H9 (cell line): Measurements from ENCODE around the gene RNF214. TPM values are rescaled to one million over a fixed set of nuclear protein-coding genes. Genes with fewer than 3 reads are reported as not detected.

ENCODE experiments used
- DNase-seq: peaks from one replicate; pipeline ENCODE4 v3.0.0-alpha.2; 2017
- H2AFZ ChIP-seq: one replicate; pipeline ENCODE4 v1.6.1; 2013; ENCODE audit warnings: mild to moderate bottlenecking, low read length, control low read depth, moderate library complexity
- H2AK5ac ChIP-seq: 2 replicates; pipeline ENCODE4 v1.6.1; 2013; ENCODE audit warnings: low read length, control low read depth, mixed read lengths; ENCODE audit not compliant: insufficient read length
- H2BK120ac ChIP-seq: one replicate; pipeline ENCODE4 v1.6.1; 2013; ENCODE audit warnings: low read depth, mild to moderate bottlenecking, low read length, control low read depth, inconsistent platforms; ENCODE audit not compliant: poor library complexity, severe bottlenecking
- H2BK12ac ChIP-seq: 2 replicates; pipeline ENCODE4 v1.6.1; 2013; ENCODE audit warnings: low read length, control low read depth, mixed read lengths, low read depth; ENCODE audit not compliant: insufficient read length
- H2BK15ac ChIP-seq: 2 replicates; pipeline ENCODE4 v1.6.1; 2013; ENCODE audit warnings: low read depth, low read length, control low read depth
- H2BK20ac ChIP-seq: one replicate; pipeline ENCODE4 v1.6.1; 2013; ENCODE audit warnings: low read depth, mild to moderate bottlenecking, low read length, control low read depth, inconsistent platforms; ENCODE audit not compliant: poor library complexity, severe bottlenecking
- H2BK5ac ChIP-seq: 2 replicates; pipeline ENCODE4 v1.6.1; 2013; ENCODE audit warnings: low read length, control low read depth, mixed read lengths; ENCODE audit not compliant: insufficient read length
- H3K14ac ChIP-seq: 2 replicates; pipeline ENCODE4 v1.6.1; 2013; ENCODE audit warnings: low read length, control low read depth; ENCODE audit not compliant: insufficient read depth
- H3K18ac ChIP-seq: 2 replicates; pipeline ENCODE4 v1.6.1; 2013; ENCODE audit warnings: low read depth, mild to moderate bottlenecking, mixed read lengths, low read length, control low read depth; ENCODE audit not compliant: insufficient read length
- H3K23ac ChIP-seq: 2 replicates; pipeline ENCODE4 v1.6.1; 2013; ENCODE audit warnings: low read length, control low read depth, mixed read lengths, low read depth; ENCODE audit not compliant: insufficient read length
- H3K23me2 ChIP-seq: 2 replicates; pipeline ENCODE4 v1.6.1; 2013; ENCODE audit warnings: low read depth, mild to moderate bottlenecking, mixed read lengths, low read length, control low read depth; ENCODE audit not compliant: insufficient read length, poor library complexity, severe bottlenecking
- H3K27ac ChIP-seq: 2 replicates; pipeline ENCODE4 v1.5.1; 2013; ENCODE audit warnings: low read length, control low read depth, mixed read lengths, low read depth; ENCODE audit not compliant: insufficient read length
- H3K27me3 ChIP-seq: 2 replicates; pipeline ENCODE4 v1.6.1; 2013; ENCODE audit warnings: low read length, control low read depth, inconsistent platforms; ENCODE audit not compliant: insufficient read depth
- H3K4ac ChIP-seq: 2 replicates; pipeline ENCODE4 v1.6.1; 2013; ENCODE audit warnings: low read depth, mild to moderate bottlenecking, control low read depth, inconsistent platforms, low read length, moderate library complexity
- H3K4me1 ChIP-seq: 2 replicates; pipeline ENCODE4 v1.6.1; 2013; ENCODE audit warnings: low read length, control low read depth, inconsistent platforms; ENCODE audit not compliant: insufficient read depth
- H3K4me2 ChIP-seq: 2 replicates; pipeline ENCODE4 v1.6.1; 2013; ENCODE audit warnings: low read length, control low read depth, mixed read lengths; ENCODE audit not compliant: insufficient read length, insufficient read depth
- H3K56ac ChIP-seq: 2 replicates; pipeline ENCODE4 v1.6.1; 2013; ENCODE audit warnings: low read depth, mild to moderate bottlenecking, mixed read lengths, low read length, control low read depth; ENCODE audit not compliant: insufficient read length
- H3K79me1 ChIP-seq: 2 replicates; pipeline ENCODE4 v1.6.1; 2013; ENCODE audit warnings: low read depth, mild to moderate bottlenecking, moderate library complexity, low read length, control low read depth, inconsistent platforms; ENCODE audit not compliant: insufficient read depth, poor library complexity, severe bottlenecking
- H3K79me2 ChIP-seq: 2 replicates; pipeline ENCODE4 v1.6.1; 2013; ENCODE audit warnings: low read length, control low read depth, inconsistent platforms; ENCODE audit not compliant: insufficient read depth
- H3K9ac ChIP-seq: 2 replicates; pipeline ENCODE4 v1.6.1; 2013; ENCODE audit warnings: low read length, control low read depth, mixed read lengths; ENCODE audit not compliant: insufficient read length; ENCODE audit errors: extremely low read depth
- H3K9me3 ChIP-seq: one replicate; pipeline ENCODE4 v1.6.1; 2013; ENCODE audit warnings: low read depth, low read length, inconsistent platforms; ENCODE audit not compliant: control insufficient read depth
- H3T11ph ChIP-seq: one replicate; pipeline ENCODE4 v1.6.1; 2013; ENCODE audit warnings: mild to moderate bottlenecking, low read length, control low read depth, inconsistent platforms
- H4K20me1 ChIP-seq: one replicate; pipeline ENCODE4 v1.6.1; 2013; ENCODE audit not compliant: control insufficient read depth, insufficient read length, insufficient read depth
- H4K5ac ChIP-seq: 2 replicates; pipeline ENCODE4 v1.6.1; 2013; ENCODE audit warnings: low read depth, mild to moderate bottlenecking, mixed read lengths, low read length, control low read depth; ENCODE audit not compliant: insufficient read length
- H4K8ac ChIP-seq: replicated peaks from 2 replicates; pipeline ENCODE4 v1.6.1; 2013; ENCODE audit warnings: low read length, control low read depth, mixed read lengths, low read depth; ENCODE audit not compliant: insufficient read length
- H4K91ac ChIP-seq: 2 replicates; pipeline ENCODE4 v1.6.1; 2013; ENCODE audit warnings: low read depth, mild to moderate bottlenecking, moderate library complexity, mixed read lengths, low read length, control low read depth; ENCODE audit not compliant: insufficient read length
- H3K27ac Mint-ChIP-seq, 3 experiments: 2 replicates in 2 of 3; 3 replicates in 1 of 3; pipeline ENCODE4 v1.8.0; 2020 to 2021; ENCODE audit warnings: mixed read lengths in 3 of 3, mild to moderate bottlenecking in 1 of 3, moderate library complexity in 1 of 3
- H3K27me3 Mint-ChIP-seq: 2 replicates; pipeline ENCODE4 v1.8.0; 2021; ENCODE audit warnings: low read depth, mild to moderate bottlenecking, moderate library complexity, mixed read lengths
- H3K36me3 Mint-ChIP-seq, 3 experiments: 2 replicates in 2 of 3; 3 replicates in 1 of 3; pipeline ENCODE4 v1.8.0; 2020 to 2021; ENCODE audit warnings: low read depth in 3 of 3, mixed read lengths in 3 of 3; ENCODE audit not compliant: insufficient read depth in 1 of 3
- H3K4me1 Mint-ChIP-seq, 2 experiments: 2 replicates each; pipeline ENCODE4 v1.8.0; 2020; ENCODE audit warnings: mixed read lengths in 2 of 2
- H3K4me3 Mint-ChIP-seq, 2 experiments: 2 replicates in 1 of 2; 3 replicates in 1 of 2; pipeline ENCODE4 v1.8.0; 2020 to 2021; ENCODE audit warnings: mild to moderate bottlenecking in 2 of 2, mixed read lengths in 2 of 2, moderate library complexity in 1 of 2
- H3K9me3 Mint-ChIP-seq, 2 experiments: 2 replicates in 1 of 2; 3 replicates in 1 of 2; pipeline ENCODE4 v1.8.0; 2020; ENCODE audit warnings: mild to moderate bottlenecking in 2 of 2, mixed read lengths in 2 of 2, moderate library complexity in 1 of 2
- CTCF ChIP-seq: fragments of 200-600 bp; sonication (generic); conservative IDR thresholded peaks from 3 replicates; pipeline ENCODE4 v1.8.0; 2021; ENCODE audit warnings: antibody characterized with exemption, mild to moderate bottlenecking
- WGBS: extraction: QIAGEN DNeasy Blood & Tissue Kit; methylation state at CpG from one replicate; pipeline ENCODE4 v1.1.7; 2013; ENCODE audit warnings: missing lambda C conversion rate, low lambda C conversion rate, mixed read lengths; ENCODE audit not compliant: insufficient read length; ENCODE audit errors: extremely low coverage; 5-methylcytosine and 5-hydroxymethylcytosine counted together
- total RNA-seq: library from RNA; stranded (reverse); gene quantifications from 2 replicates; pipeline ENCODE4 v1.2.1, GENCODE V29; 2021

The RNF214 gene
- total RNA-seq, 1 experiment from 2014 or later: 26.0 TPM

GRCh38 chr11:117192401-117192875, 40.0 kb upstream of the RNF214 start:
- no peak overlapping the region for H3K27ac Mint-ChIP-seq
- no peak overlapping the region for H2BK15ac ChIP-seq
- H3K27me3 Mint-ChIP-seq: no peaks in the 10 kb centered on the region

More at GRCh38 chr11:117192401-117192875, 40.0 kb upstream of the RNF214 start:
- no peak overlapping the region for H4K5ac ChIP-seq
- Mint-ChIP-seq H3K9me3 (no peaks in the 10 kb centered on the region), H3K4me3 (no peak overlapping the region), H3K36me3 (peaks cover 3 to 49% (median 27%) of the 10 kb centered on the region in 3 experiments; a peak in 6 of 7 replicates), H3K4me1 (peaks cover under 1 to 2% of the 10 kb centered on the region in 2 experiments)
- no peaks in the 10 kb centered on the region for H3K79me2 ChIP-seq
- H2BK120ac ChIP-seq: no peak overlapping the region
- DNase-seq: no peak
- H3K9me3 ChIP-seq: no peaks in the 10 kb centered on the region
- no peak overlapping the region for H2BK20ac ChIP-seq
- no peak overlapping the region for H2AK5ac ChIP-seq
- H3K56ac ChIP-seq: no peak overlapping the region
- H3K18ac ChIP-seq: no peak overlapping the region
- no peak overlapping the region for H4K8ac ChIP-seq
- H3K4me1 ChIP-seq: no peaks in the 10 kb centered on the region
- H3K9ac ChIP-seq: no peak overlapping the region
- no peak overlapping the region for H3T11ph ChIP-seq
- no peak overlapping the region for H2BK12ac ChIP-seq
- H3K23ac ChIP-seq: no peak overlapping the region
- H3K4me2 ChIP-seq: no peak overlapping the region
- H3K79me1 ChIP-seq: no peaks in the 10 kb centered on the region
- no peak overlapping the region for H2BK5ac ChIP-seq
- H3K27ac ChIP-seq: no peak overlapping the region
- no peak overlapping the region for H3K4ac ChIP-seq
- no peak overlapping the region for H4K91ac ChIP-seq
- no peaks in the 10 kb centered on the region for H3K27me3 ChIP-seq
- H2AFZ ChIP-seq: no peak overlapping the region
- no CpG with 5 or more reads among the region's 17 CpGs for WGBS
- TF ChIP-seq CTCF: no peak
- no peaks in the 10 kb centered on the region for H3K23me2 ChIP-seq
- H4K20me1 ChIP-seq: no peaks in the 10 kb centered on the region
- no peak overlapping the region for H3K14ac ChIP-seq
